HepG2 (cell line): ENCODE results near the gene CHAF1A. TPM values are rescaled to one million over a fixed set of nuclear protein-coding genes. Genes with fewer than 3 reads are reported as not detected.

Experiments used
- ATF7-NPFF ChIP-seq: sonication (generic); formaldehyde crosslinking; IDR thresholded peaks from 2 replicates; pipeline ENCODE4 v1.8.1; 2023; ENCODE audit warnings: mild to moderate bottlenecking, low read depth, missing genetic modification reagents, moderate library complexity
- HMG20B ChIP-seq: conservative IDR thresholded peaks from 2 replicates; pipeline ENCODE4 v1.6.1; 2016; ENCODE audit warnings: missing genetic modification reagents, missing compliant biosample characterization
- KAT8 ChIP-seq: IDR thresholded peaks from 2 replicates; pipeline ENCODE4 v1.6.1; 2016; ENCODE audit warnings: missing genetic modification reagents, missing compliant biosample characterization
- MAFG ChIP-seq: sonication (generic); formaldehyde crosslinking; IDR thresholded peaks from 2 replicates; pipeline ENCODE4 v1.5.1; 2020; ENCODE audit warnings: mild to moderate bottlenecking, missing genetic modification reagents
- NAIF1 ChIP-seq: sonication (generic); formaldehyde crosslinking; IDR thresholded peaks from 2 replicates; pipeline ENCODE4 v1.5.0; 2020; ENCODE audit warnings: mild to moderate bottlenecking, missing genetic modification reagents, borderline replicate concordance
- REL ChIP-seq: sonication (generic); formaldehyde crosslinking; conservative IDR thresholded peaks from 2 replicates; pipeline ENCODE4 v1.8.0; 2022; ENCODE audit warnings: mild to moderate bottlenecking, missing genetic modification reagents, moderate library complexity
- SIN3A ChIP-seq: IDR thresholded peaks from 2 replicates; pipeline ENCODE4 v1.6.1; 2011; ENCODE audit warnings: low read depth, mild to moderate bottlenecking, control low read depth, low read length, borderline replicate concordance
- TCF7 ChIP-seq: sonication (generic); IDR thresholded peaks from 2 replicates; pipeline ENCODE4 v1.6.1; 2016; ENCODE audit warnings: antibody characterized with exemption, low read depth
- TP53 ChIP-seq: sonication (generic); formaldehyde crosslinking; conservative IDR thresholded peaks from 2 replicates; pipeline ENCODE4 v1.4.0; 2020; ENCODE audit warnings: missing genetic modification reagents
- ZNF143 ChIP-seq: sonication (generic); formaldehyde crosslinking; IDR thresholded peaks from 2 replicates; pipeline ENCODE4 v1.4.0; 2020; ENCODE audit warnings: missing genetic modification reagents
- ZNF20 ChIP-seq: sonication (generic); formaldehyde crosslinking; IDR thresholded peaks from 2 replicates; pipeline ENCODE4 v1.4.0; 2020; ENCODE audit warnings: mild to moderate bottlenecking, moderate library complexity, missing genetic modification reagents
- ZNF501 ChIP-seq: sonication (generic); formaldehyde crosslinking; IDR thresholded peaks from 2 replicates; pipeline ENCODE4 v1.5.1; 2020; ENCODE audit warnings: mild to moderate bottlenecking, moderate library complexity, missing genetic modification reagents
- ZNF614 ChIP-seq: IDR thresholded peaks from 2 replicates; pipeline ENCODE4 v1.6.1; 2018; ENCODE audit warnings: missing biosample characterization, missing genetic modification reagents, inconsistent platforms, borderline replicate concordance
- ZNF619 ChIP-seq: sonication (generic); formaldehyde crosslinking; IDR thresholded peaks from 2 replicates; pipeline ENCODE4 v1.4.0; 2020; ENCODE audit warnings: mild to moderate bottlenecking, missing genetic modification reagents
- polyA plus RNA-seq, 8 experiments: library from polyadenylated mRNA; depleted of rRNA in 3 of 8; stranded (reverse) in 7 of 8; unstranded in 1 of 8; fragments of >200 nt; fragmentation: Illumina TruSeq in 4 of 8; extraction: Trizol in 4 of 8; gene quantifications; 2 replicates each; pipeline versions ENCODE4 v1.2.1 to v1.2.3, GENCODE V29; 2011 to 2016; ENCODE audit warnings: low read depth in 4 of 8, missing spikeins in 1 of 8, mixed read lengths in 1 of 8; ENCODE audit not compliant: insufficient read depth in 1 of 8
- total RNA-seq, 5 experiments: library from RNA; depleted of rRNA; stranded (reverse); fragments of >200 nt; fragmentation: Illumina TruSeq; extraction: Trizol; gene quantifications; 2 replicates each; pipeline ENCODE4 v1.2.3, GENCODE V29; 2016; ENCODE audit warnings: low read depth in 1 of 5
- TF ChIP-seq, protein P1 (sequence below): sonication (generic); formaldehyde crosslinking; IDR thresholded peaks from 2 replicates; pipeline ENCODE4 v1.5.0; 2020; ENCODE audit warnings: mild to moderate bottlenecking, missing genetic modification reagents
- TF ChIP-seq, protein P2 (sequence below): sonication (generic); formaldehyde crosslinking; IDR thresholded peaks from 2 replicates; pipeline ENCODE4 v1.5.0; 2020; ENCODE audit warnings: missing genetic modification reagents
- TF ChIP-seq, protein P3 (sequence below): sonication (generic); formaldehyde crosslinking; IDR thresholded peaks from 2 replicates; pipeline ENCODE4 v1.8.1; 2023; ENCODE audit warnings: missing genetic modification reagents, inconsistent platforms, borderline replicate concordance
- TF ChIP-seq, protein P4 (sequence below): sonication (generic); formaldehyde crosslinking; conservative IDR thresholded peaks from 2 replicates; pipeline ENCODE4 v1.4.0; 2020; ENCODE audit warnings: mild to moderate bottlenecking, missing genetic modification reagents, moderate library complexity
- TF ChIP-seq, protein P5 (sequence below): sonication (generic); formaldehyde crosslinking; IDR thresholded peaks from 2 replicates; pipeline ENCODE4 v1.5.1; 2020; ENCODE audit warnings: mild to moderate bottlenecking, moderate library complexity, missing genetic modification reagents

CHAF1A gene
- total and polyA plus RNA-seq, 2 of the 13 experiments (the other 11 are each of a cell fraction or from before 2014, with no cell fraction given) = 11.0 to 34.8 TPM

DNA sequence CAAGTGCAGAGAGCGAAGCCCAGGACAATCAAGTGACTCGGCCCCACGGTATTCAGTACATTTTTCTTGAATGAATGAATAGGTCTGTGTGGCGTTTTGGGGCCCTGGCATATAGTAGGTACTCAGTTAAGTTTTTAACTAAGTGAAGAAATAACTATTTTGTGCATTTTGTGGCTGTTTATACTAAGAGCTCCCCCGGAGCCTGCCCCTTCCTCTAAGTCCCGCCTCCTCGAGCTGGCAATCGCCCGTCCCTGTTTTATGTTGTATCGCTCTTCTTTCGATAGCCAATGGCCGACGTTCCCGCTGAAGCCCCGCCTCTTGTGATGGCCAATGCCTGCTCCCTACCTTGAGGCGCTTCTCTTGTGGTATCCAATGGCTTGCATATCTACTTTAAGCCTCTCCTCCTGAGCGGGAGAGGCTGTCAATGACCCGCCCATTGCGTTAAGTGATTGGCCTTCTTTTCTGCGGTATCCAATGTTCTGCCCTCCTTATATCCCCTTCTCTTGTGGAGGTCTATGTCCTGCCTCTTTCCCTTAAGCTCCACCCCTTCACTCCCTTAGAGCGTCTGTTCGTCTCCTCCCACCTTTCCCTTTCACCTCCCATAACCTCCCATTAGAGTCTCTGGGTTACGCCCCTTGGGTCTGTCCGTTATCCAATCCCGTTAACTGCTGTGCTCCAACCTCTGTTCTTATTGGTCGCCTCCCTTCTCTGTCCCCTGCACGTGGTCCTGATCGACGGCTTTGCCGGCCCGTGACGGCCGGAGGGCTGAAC is 69.1 kb downstream of the CHAF1A start (continued):
- TF ChIP-seq ATF7-NPFF (CRISPR knock-in tag) = no peak
- TF ChIP-seq ZNF614 (CRISPR knock-in tag) = no peak
- TF ChIP-seq, protein P1, sequence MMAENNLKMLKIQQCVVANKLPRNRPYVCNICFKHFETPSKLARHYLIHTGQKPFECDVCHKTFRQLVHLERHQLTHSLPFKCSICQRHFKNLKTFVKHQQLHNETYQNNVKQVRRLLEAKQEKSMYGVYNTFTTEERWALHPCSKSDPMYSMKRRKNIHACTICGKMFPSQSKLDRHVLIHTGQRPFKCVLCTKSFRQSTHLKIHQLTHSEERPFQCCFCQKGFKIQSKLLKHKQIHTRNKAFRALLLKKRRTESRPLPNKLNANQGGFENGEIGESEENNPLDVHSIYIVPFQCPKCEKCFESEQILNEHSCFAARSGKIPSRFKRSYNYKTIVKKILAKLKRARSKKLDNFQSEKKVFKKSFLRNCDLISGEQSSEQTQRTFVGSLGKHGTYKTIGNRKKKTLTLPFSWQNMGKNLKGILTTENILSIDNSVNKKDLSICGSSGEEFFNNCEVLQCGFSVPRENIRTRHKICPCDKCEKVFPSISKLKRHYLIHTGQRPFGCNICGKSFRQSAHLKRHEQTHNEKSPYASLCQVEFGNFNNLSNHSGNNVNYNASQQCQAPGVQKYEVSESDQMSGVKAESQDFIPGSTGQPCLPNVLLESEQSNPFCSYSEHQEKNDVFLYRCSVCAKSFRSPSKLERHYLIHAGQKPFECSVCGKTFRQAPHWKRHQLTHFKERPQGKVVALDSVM = no peak
- no peak for TF ChIP-seq HMG20B (CRISPR knock-in tag)
- TF ChIP-seq NAIF1 (CRISPR knock-in tag) = no peak
- TF ChIP-seq ZNF20 = no peak
- TF ChIP-seq KAT8 (CRISPR knock-in tag) = peak; percentile 61; the same call in 1 of the 2 replicates
- no peak for TF ChIP-seq TP53
- TF ChIP-seq SIN3A = 0 out of 2 replicates have a peak, but pooled peaks have one; percentile 40
- no peak for TF ChIP-seq TCF7
- no peak for TF ChIP-seq MAFG (CRISPR knock-in tag)
- TF ChIP-seq, protein P2, sequence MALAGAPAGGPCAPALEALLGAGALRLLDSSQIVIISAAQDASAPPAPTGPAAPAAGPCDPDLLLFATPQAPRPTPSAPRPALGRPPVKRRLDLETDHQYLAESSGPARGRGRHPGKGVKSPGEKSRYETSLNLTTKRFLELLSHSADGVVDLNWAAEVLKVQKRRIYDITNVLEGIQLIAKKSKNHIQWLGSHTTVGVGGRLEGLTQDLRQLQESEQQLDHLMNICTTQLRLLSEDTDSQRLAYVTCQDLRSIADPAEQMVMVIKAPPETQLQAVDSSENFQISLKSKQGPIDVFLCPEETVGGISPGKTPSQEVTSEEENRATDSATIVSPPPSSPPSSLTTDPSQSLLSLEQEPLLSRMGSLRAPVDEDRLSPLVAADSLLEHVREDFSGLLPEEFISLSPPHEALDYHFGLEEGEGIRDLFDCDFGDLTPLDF (CRISPR knock-in tag) = peak; percentile 52; the same call in 1 of the 2 replicates
- 0 out of 2 replicates have a peak, but pooled peaks have one; percentile 38 for TF ChIP-seq ZNF143 (CRISPR knock-in tag)
- no peak for TF ChIP-seq REL (CRISPR knock-in tag)
- TF ChIP-seq ZNF619 = no peak
- TF ChIP-seq, protein P3, sequence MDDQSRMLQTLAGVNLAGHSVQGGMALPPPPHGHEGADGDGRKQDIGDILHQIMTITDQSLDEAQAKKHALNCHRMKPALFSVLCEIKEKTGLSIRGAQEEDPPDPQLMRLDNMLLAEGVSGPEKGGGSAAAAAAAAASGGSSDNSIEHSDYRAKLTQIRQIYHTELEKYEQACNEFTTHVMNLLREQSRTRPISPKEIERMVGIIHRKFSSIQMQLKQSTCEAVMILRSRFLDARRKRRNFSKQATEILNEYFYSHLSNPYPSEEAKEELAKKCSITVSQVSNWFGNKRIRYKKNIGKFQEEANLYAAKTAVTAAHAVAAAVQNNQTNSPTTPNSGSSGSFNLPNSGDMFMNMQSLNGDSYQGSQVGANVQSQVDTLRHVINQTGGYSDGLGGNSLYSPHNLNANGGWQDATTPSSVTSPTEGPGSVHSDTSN = peak; percentile 96; the same call in 1 of the 2 replicates
- TF ChIP-seq, protein P4, sequence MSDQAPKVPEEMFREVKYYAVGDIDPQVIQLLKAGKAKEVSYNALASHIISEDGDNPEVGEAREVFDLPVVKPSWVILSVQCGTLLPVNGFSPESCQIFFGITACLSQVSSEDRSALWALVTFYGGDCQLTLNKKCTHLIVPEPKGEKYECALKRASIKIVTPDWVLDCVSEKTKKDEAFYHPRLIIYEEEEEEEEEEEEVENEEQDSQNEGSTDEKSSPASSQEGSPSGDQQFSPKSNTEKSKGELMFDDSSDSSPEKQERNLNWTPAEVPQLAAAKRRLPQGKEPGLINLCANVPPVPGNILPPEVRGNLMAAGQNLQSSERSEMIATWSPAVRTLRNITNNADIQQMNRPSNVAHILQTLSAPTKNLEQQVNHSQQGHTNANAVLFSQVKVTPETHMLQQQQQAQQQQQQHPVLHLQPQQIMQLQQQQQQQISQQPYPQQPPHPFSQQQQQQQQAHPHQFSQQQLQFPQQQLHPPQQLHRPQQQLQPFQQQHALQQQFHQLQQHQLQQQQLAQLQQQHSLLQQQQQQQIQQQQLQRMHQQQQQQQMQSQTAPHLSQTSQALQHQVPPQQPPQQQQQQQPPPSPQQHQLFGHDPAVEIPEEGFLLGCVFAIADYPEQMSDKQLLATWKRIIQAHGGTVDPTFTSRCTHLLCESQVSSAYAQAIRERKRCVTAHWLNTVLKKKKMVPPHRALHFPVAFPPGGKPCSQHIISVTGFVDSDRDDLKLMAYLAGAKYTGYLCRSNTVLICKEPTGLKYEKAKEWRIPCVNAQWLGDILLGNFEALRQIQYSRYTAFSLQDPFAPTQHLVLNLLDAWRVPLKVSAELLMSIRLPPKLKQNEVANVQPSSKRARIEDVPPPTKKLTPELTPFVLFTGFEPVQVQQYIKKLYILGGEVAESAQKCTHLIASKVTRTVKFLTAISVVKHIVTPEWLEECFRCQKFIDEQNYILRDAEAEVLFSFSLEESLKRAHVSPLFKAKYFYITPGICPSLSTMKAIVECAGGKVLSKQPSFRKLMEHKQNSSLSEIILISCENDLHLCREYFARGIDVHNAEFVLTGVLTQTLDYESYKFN (CRISPR knock-in tag) = 0 out of 2 replicates have a peak, but pooled peaks have one; percentile 8
- TF ChIP-seq, protein P5, sequence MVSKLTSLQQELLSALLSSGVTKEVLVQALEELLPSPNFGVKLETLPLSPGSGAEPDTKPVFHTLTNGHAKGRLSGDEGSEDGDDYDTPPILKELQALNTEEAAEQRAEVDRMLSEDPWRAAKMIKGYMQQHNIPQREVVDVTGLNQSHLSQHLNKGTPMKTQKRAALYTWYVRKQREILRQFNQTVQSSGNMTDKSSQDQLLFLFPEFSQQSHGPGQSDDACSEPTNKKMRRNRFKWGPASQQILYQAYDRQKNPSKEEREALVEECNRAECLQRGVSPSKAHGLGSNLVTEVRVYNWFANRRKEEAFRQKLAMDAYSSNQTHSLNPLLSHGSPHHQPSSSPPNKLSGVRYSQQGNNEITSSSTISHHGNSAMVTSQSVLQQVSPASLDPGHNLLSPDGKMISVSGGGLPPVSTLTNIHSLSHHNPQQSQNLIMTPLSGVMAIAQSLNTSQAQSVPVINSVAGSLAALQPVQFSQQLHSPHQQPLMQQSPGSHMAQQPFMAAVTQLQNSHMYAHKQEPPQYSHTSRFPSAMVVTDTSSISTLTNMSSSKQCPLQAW (CRISPR knock-in tag) = peak; percentile 15; the same call in 1 of the 2 replicates
- TF ChIP-seq ZNF501 (CRISPR knock-in tag) = peak; percentile 10; the same call in 1 of the 2 replicates
